ENCODE results near the gene CUL1.

- TF ChIP-seq SRF (IDR thresholded peaks at IDR 0.05; ENCODE audit: low read depth) (no peak), POLR2A (IDR thresholded peaks at IDR 0.05; ENCODE audit: borderline replicate concordance, extremely low read depth, insufficient read depth, insufficient read length) (no peak), MAX (IDR thresholded peaks at IDR 0.05) (no peak), CTCF (IDR thresholded peaks at IDR 0.05 in 2 of 3, conservative IDR thresholded peaks at IDR 0.05 in 1 of 3; ENCODE audit: borderline replicate concordance in 1 of 3, insufficient read depth in 1 of 3, low read depth in 2 of 3, low read length in 2 of 3) (no peak), YY1 (IDR thresholded peaks at IDR 0.05; ENCODE audit: extremely low read depth, insufficient replicate concordance, low read depth, low read length) (no peak), REST (IDR thresholded peaks at IDR 0.05; ENCODE audit: low read depth) (no peak), ZNF274 (IDR thresholded peaks at IDR 0.05; ENCODE audit: low read depth, low read length) (no peak), EZH2 (IDR thresholded peaks at IDR 0.05) (no peak), ELF1 (IDR thresholded peaks at IDR 0.05; ENCODE audit: borderline replicate concordance, low read depth) (no peak), EGR1 (IDR thresholded peaks at IDR 0.05; ENCODE audit: low read depth) (no peak), TCF7L2 (IDR thresholded peaks at IDR 0.05; ENCODE audit: borderline replicate concordance, extremely low read depth, insufficient read depth, insufficient read length) (no peak), POLR2AphosphoS5 (IDR thresholded peaks at IDR 0.05; ENCODE audit: low read depth, low read length) (no peak), ATF3 (IDR thresholded peaks at IDR 0.05) (no peak)
Measured at GRCh38 chr7:148799893-148800555, 101.3 kb downstream of the CUL1 start.

Data from HCT116 (cell line).